Measurements from ENCODE around the gene HNRNPA1. TPM values are rescaled to one million over a fixed set of nuclear protein-coding genes. Genes with fewer than 3 reads are reported as not detected.

The HNRNPA1 gene
- total RNA-seq, 1 experiment from 2014 or later = 3,193 TPM

GRCh38 chr12:54331461-54331860 lies 50.9 kb downstream of the HNRNPA1 start:
- Histone ChIP-seq H3K14ac (ENCODE audit: insufficient read depth, low read length) (no peak overlapping the region), H3K27me3 (ENCODE audit: insufficient read depth, low read length) (no peaks in the 10 kb centered on the region; the same call in 1 of the 2 replicates), H4K20me1 (ENCODE audit: control insufficient read depth, insufficient read depth, insufficient read length) (no peaks in the 10 kb centered on the region), H4K5ac (ENCODE audit: insufficient read length, low read depth, low read length) (no peak overlapping the region), H3K27ac (ENCODE audit: insufficient read length, low read depth, low read length) (no peak overlapping the region), H3K9me3 (ENCODE audit: control insufficient read depth, low read depth, low read length) (no peaks in the 10 kb centered on the region), H3K4me2 (ENCODE audit: insufficient read depth, insufficient read length, low read length) (no peak overlapping the region), H2BK120ac (ENCODE audit: low read depth, low read length, poor library complexity, severe bottlenecking) (no peak overlapping the region), H2BK15ac (ENCODE audit: low read depth, low read length) (no peak overlapping the region), H2AK5ac (ENCODE audit: insufficient read length, low read length) (no peak overlapping the region), H2BK5ac (ENCODE audit: insufficient read length, low read length) (no peak overlapping the region), H4K91ac (ENCODE audit: insufficient read length, low read depth, low read length) (no peak overlapping the region), H3T11ph (ENCODE audit: low read length) (no peak overlapping the region), H2BK20ac (ENCODE audit: low read depth, low read length, poor library complexity, severe bottlenecking) (no peak overlapping the region), H3K9ac (ENCODE audit: extremely low read depth, insufficient read length, low read length) (no peak overlapping the region), H3K4ac (ENCODE audit: low read depth, low read length) (no peak overlapping the region), H2AFZ (ENCODE audit: low read length) (no peak overlapping the region), H3K18ac (ENCODE audit: insufficient read length, low read depth, low read length) (no peak overlapping the region), H3K23ac (ENCODE audit: insufficient read length, low read depth, low read length) (no peak overlapping the region), H4K8ac (replicated peaks; ENCODE audit: insufficient read length, low read depth, low read length) (no peak overlapping the region), H2BK12ac (ENCODE audit: insufficient read length, low read depth, low read length) (no peak overlapping the region), H3K79me2 (ENCODE audit: insufficient read depth, low read length) (no peaks in the 10 kb centered on the region; the same call in 1 of the 2 replicates), H3K56ac (ENCODE audit: insufficient read length, low read depth, low read length) (no peak overlapping the region), H3K79me1 (ENCODE audit: insufficient read depth, low read depth, low read length, poor library complexity, severe bottlenecking) (no peaks in the 10 kb centered on the region), H3K23me2 (ENCODE audit: insufficient read length, low read depth, low read length, poor library complexity, severe bottlenecking) (no peaks in the 10 kb centered on the region), H3K4me1 (ENCODE audit: insufficient read depth, low read length) (no peaks in the 10 kb centered on the region)
- no CpG with 5 or more reads among the region's 5 CpGs for WGBS (ENCODE audit: extremely low coverage, insufficient read length, low lambda C conversion rate)
- Mint-ChIP-seq H3K9me3 (no peaks in the 10 kb centered on the region), H3K4me3 (no peak overlapping the region), H3K27ac (peak overlapping the region in 1 of 3 experiments; percentile 62; a peak in 1 of 7 replicates), H3K27me3 (ENCODE audit: low read depth) (no peaks in the 10 kb centered on the region), H3K36me3 (ENCODE audit: insufficient read depth in 1 of 3, low read depth in 3 of 3) (peaks cover 0 to 2% (median 0%) of the 10 kb centered on the region in 3 experiments; a peak in 2 of 7 replicates), H3K4me1 (peaks cover 19 to 24% of the 10 kb centered on the region in 2 experiments)
- DNase-seq = no peak
- TF ChIP-seq CTCF (conservative IDR thresholded peaks at IDR 0.05) = no peak

All from H9 (cell line).